GM21526 (cell line): ENCODE measurements around the gene PLEKHM1.
"Not testable (repeated sequence)": the region's sequence is repeated elsewhere in the genome, so short reads cannot be mapped to it uniquely, and the experiment has no call there.

Source experiments
- ATAC-seq: cut with Tn5 transposase; IDR thresholded peaks from one replicate; pipeline ENCODE4 v1.9.1; 2021; ENCODE audit warnings: moderate library complexity; ENCODE audit not compliant: unreplicated experiment, low FRiP score

PLEKHM1 gene

GRCh38 chr17:45444301-45444700 lies 46.2 kb downstream of the PLEKHM1 start:
- not testable (repeated sequence) for ATAC-seq

- ATAC-seq = not testable (repeated sequence)
Observed at GRCh38 chr17:45443371-45444260, 46.9 kb downstream of the PLEKHM1 start.

GRCh38 chr17:45441526-45442310 lies 48.8 kb downstream of the PLEKHM1 start:
- ATAC-seq = no peak

- ATAC-seq = peak; percentile 53
Observed at GRCh38 chr17:45440839-45441515, 49.5 kb downstream of the PLEKHM1 start.

- no peak for ATAC-seq
Observed at GRCh38 chr17:45440161-45440778, 50.3 kb downstream of the PLEKHM1 start.

- no peak for ATAC-seq
Observed at GRCh38 chr17:45438931-45439610, 51.5 kb downstream of the PLEKHM1 start.

GRCh38 chr17:45437465-45438283 lies 52.8 kb downstream of the PLEKHM1 start:
- ATAC-seq = no peak

GRCh38 chr17:45436625-45437464 lies 53.7 kb downstream of the PLEKHM1 start:
- ATAC-seq = no peak

GRCh38 chr17:45436161-45436560 lies 54.4 kb downstream of the PLEKHM1 start:
- no peak for ATAC-seq

GRCh38 chr17:45435481-45435880 lies 55.0 kb downstream of the PLEKHM1 start:
- no peak for ATAC-seq

- no peak for ATAC-seq
Observed at GRCh38 chr17:45433159-45433535, 57.4 kb downstream of the PLEKHM1 start.

GRCh38 chr17:45432405-45433158 lies 57.9 kb downstream of the PLEKHM1 start, which contains the start of gene ARHGAP27:
Gene ARHGAP27, minus strand, starts transcription at chr17:45432870. Its CDS starts 2,591 bp downstream, at chr17:45430279.
- ATAC-seq = no peak

GRCh38 chr17:45431531-45432404 lies 58.8 kb downstream of the PLEKHM1 start:
- peak; percentile 44 for ATAC-seq

GRCh38 chr17:45430738-45431530 lies 59.6 kb downstream of the PLEKHM1 start:
- peak; percentile 21 for ATAC-seq

- no peak for ATAC-seq
Observed at GRCh38 chr17:45430006-45430737, 60.3 kb downstream of the PLEKHM1 start.
